ENCODE measurements around the gene AKAP1. TPM values are rescaled to one million over a fixed set of nuclear protein-coding genes. Genes with fewer than 3 reads are reported as not detected.

The AKAP1 gene
- total RNA-seq, 2 donors from 2014 or later = 61.7 to 124 TPM

GRCh38 chr17:57110579-57111325, 25.7 kb downstream of the AKAP1 start:
- no peak overlapping the region for H3K4me3 ChIP-seq
- H3K27me3 ChIP-seq (replicated peaks; ENCODE audit: insufficient read depth) = no peaks in the 10 kb centered on the region
- no peaks in the 10 kb centered on the region for H3K9me3 ChIP-seq
- H3K27ac ChIP-seq = peak overlapping the region; percentile 53 to 70
- WGBS = 38% methylated on average over 12 of the region's 12 CpGs
- TF ChIP-seq CTCF (IDR thresholded peaks at IDR 0.05) = no peak
- no peak for TF ChIP-seq POLR2AphosphoS5 (IDR thresholded peaks at IDR 0.05)
- TF ChIP-seq POLR2A (IDR thresholded peaks at IDR 0.05) = no peak
- intact Hi-C loops (cut with DNase I) = loop anchor here (10.0 kb wide), 1 partner anchor 106 kb away; no protein-coding TSS in a partner anchor
- DNase-seq (ENCODE audit: low spot score) = no peak
- H3K4me1 ChIP-seq (replicated peaks) = peaks cover 7% of the 10 kb centered on the region
- peaks cover 0 to 2% of the 10 kb centered on the region in 2 donors for H3K36me3 ChIP-seq

- Histone ChIP-seq H3K27ac (peak overlapping the region; percentile 53 to 70), H3K4me1 (replicated peaks) (peaks cover 7% of the 10 kb centered on the region)
- DNase-seq (ENCODE audit: low spot score) = no peak
Measured at GRCh38 chr17:57111386-57111785, 26.3 kb downstream of the AKAP1 start.

GRCh38 chr17:57113011-57113410, 28.0 kb downstream of the AKAP1 start:
- no peaks in the 10 kb centered on the region for H3K9me3 ChIP-seq
- no peak for TF ChIP-seq POLR2A (IDR thresholded peaks at IDR 0.05)
- TF ChIP-seq CTCF (IDR thresholded peaks at IDR 0.05) = no peak
- no peak for TF ChIP-seq POLR2AphosphoS5 (IDR thresholded peaks at IDR 0.05)
- 93% methylated on average over 6 of the region's 6 CpGs for WGBS
- DNase-seq (ENCODE audit: low spot score) = no peak
- H3K27me3 ChIP-seq (replicated peaks; ENCODE audit: insufficient read depth) = no peaks in the 10 kb centered on the region
- no peak overlapping the region for H3K27ac ChIP-seq
- intact Hi-C loops (cut with DNase I) = loop anchor here (10.0 kb wide), 1 partner anchor 108 kb away; no protein-coding TSS in a partner anchor
- peaks cover 6 to 16% of the 10 kb centered on the region in 2 donors for H3K36me3 ChIP-seq
- H3K4me3 ChIP-seq = no peak overlapping the region
- H3K4me1 ChIP-seq (replicated peaks) = peaks cover 7% of the 10 kb centered on the region

More at GRCh38 chr17:57111386-57111785, 26.3 kb downstream of the AKAP1 start:
- Histone ChIP-seq H3K36me3 (peaks cover 0 to 8% of the 10 kb centered on the region in 2 donors), H3K27me3 (replicated peaks; ENCODE audit: insufficient read depth) (no peaks in the 10 kb centered on the region), H3K9me3 (no peaks in the 10 kb centered on the region), H3K4me3 (no peak overlapping the region)
- intact Hi-C loops (cut with DNase I) = loop anchor here (10.0 kb wide), 1 partner anchor 107 kb away; no protein-coding TSS in a partner anchor
- 49% methylated on average over 3 of the region's 3 CpGs for WGBS
- no peak for TF ChIP-seq POLR2AphosphoS5 (IDR thresholded peaks at IDR 0.05)
- no peak for TF ChIP-seq POLR2A (IDR thresholded peaks at IDR 0.05)
- no peak for TF ChIP-seq CTCF (IDR thresholded peaks at IDR 0.05)

GRCh38 chr17:57113656-57114055, 28.6 kb downstream of the AKAP1 start:
- no peak overlapping the region for H3K4me3 ChIP-seq
- WGBS = 90% methylated on average over 3 of the region's 3 CpGs
- no peaks in the 10 kb centered on the region for H3K9me3 ChIP-seq
- peaks cover 6 to 16% of the 10 kb centered on the region in 2 donors for H3K36me3 ChIP-seq
- no peak for TF ChIP-seq POLR2A (IDR thresholded peaks at IDR 0.05)
- TF ChIP-seq POLR2AphosphoS5 (IDR thresholded peaks at IDR 0.05) = no peak
- no peaks in the 10 kb centered on the region for H3K27me3 ChIP-seq (replicated peaks; ENCODE audit: insufficient read depth)
- intact Hi-C loops (cut with DNase I) = loop anchor here (10.0 kb wide), 1 partner anchor 109 kb away; no protein-coding TSS in a partner anchor
- DNase-seq (ENCODE audit: low spot score) = no peak
- H3K27ac ChIP-seq = no peak overlapping the region
- H3K4me1 ChIP-seq (replicated peaks) = peaks cover 6% of the 10 kb centered on the region

- Histone ChIP-seq H3K36me3 (peaks cover 6 to 16% of the 10 kb centered on the region in 2 donors), H3K4me3 (no peak overlapping the region), H3K4me1 (replicated peaks) (peaks cover 4% of the 10 kb centered on the region), H3K9me3 (no peaks in the 10 kb centered on the region), H3K27me3 (replicated peaks; ENCODE audit: insufficient read depth) (no peaks in the 10 kb centered on the region), H3K27ac (no peak overlapping the region)
- TF ChIP-seq POLR2A (IDR thresholded peaks at IDR 0.05) (no peak), CTCF (IDR thresholded peaks at IDR 0.05) (peak; percentile 63 to 77 (median 71))
- WGBS = 89% methylated on average over 13 of the region's 13 CpGs
- DNase-seq (ENCODE audit: low spot score) = no peak
- intact Hi-C loops (cut with DNase I) = loop anchor here (10.0 kb wide), 1 partner anchor 109 kb away; no protein-coding TSS in a partner anchor
Measured at GRCh38 chr17:57114085-57114673, 29.1 kb downstream of the AKAP1 start.

Measured in prostate gland (tissue), 2 donors.